OCI-LY1 (cell line): ENCODE results near the gene ZFR.

Source experiments
- H2AFZ ChIP-seq: fragments of 200-600 bp; sonication (generic), shearing (Covaris generic); 2 replicates; pipeline ENCODE4 v1.6.0; 2014; ENCODE audit warnings: antibody characterized with exemption, mild to moderate bottlenecking, low read length
- H3F3A ChIP-seq: fragments of 200-600 bp; sonication (generic), shearing (Covaris generic); 2 replicates; pipeline ENCODE4 v1.6.0; 2014; ENCODE audit warnings: mild to moderate bottlenecking, antibody characterized with exemption, low read length, moderate library complexity; ENCODE audit not compliant: insufficient read depth
- H3K27ac ChIP-seq: fragments of 200-600 bp; sonication (generic); 2 replicates; pipeline ENCODE4 v1.5.1; 2014; ENCODE audit warnings: low read length, mixed run types, mild to moderate bottlenecking, low read depth; ENCODE audit not compliant: poor library complexity, severe bottlenecking
- H3K27me3 ChIP-seq: fragments of 200-600 bp; sonication (generic); 2 replicates; pipeline ENCODE4 v1.6.0; 2014; ENCODE audit warnings: antibody characterized with exemption, mild to moderate bottlenecking, low read length, moderate library complexity; ENCODE audit not compliant: insufficient read depth
- H3K36me3 ChIP-seq: fragments of 200-600 bp; sonication (generic); 2 replicates; pipeline ENCODE4 v1.6.1; 2014; ENCODE audit warnings: mild to moderate bottlenecking, antibody characterized with exemption, low read length, moderate library complexity, mixed read lengths; ENCODE audit not compliant: insufficient read depth
- H3K4me1 ChIP-seq: fragments of 200-600 bp; sonication (generic); 2 replicates; pipeline ENCODE4 v1.5.1; 2014; ENCODE audit warnings: mild to moderate bottlenecking, low read length, moderate library complexity; ENCODE audit not compliant: insufficient read depth, severe bottlenecking
- H3K4me2 ChIP-seq: fragments of 200-600 bp; sonication (generic), shearing (Covaris generic); 2 replicates; pipeline ENCODE4 v1.6.1; 2014; ENCODE audit warnings: low read length
- H3K4me3 ChIP-seq: fragments of 200-600 bp; sonication (generic); 2 replicates; pipeline ENCODE4 v1.5.1; 2014; ENCODE audit warnings: low read length, low read depth, mild to moderate bottlenecking, mixed read lengths; ENCODE audit not compliant: poor library complexity, severe bottlenecking
- H3K79me2 ChIP-seq: fragments of 200-600 bp; shearing (Covaris generic); 2 replicates; pipeline ENCODE4 v1.6.1; 2016; ENCODE audit warnings: mixed run types, low read length, mixed read lengths; ENCODE audit not compliant: insufficient read depth
- H3K9ac ChIP-seq: fragments of 200-600 bp; sonication (generic), shearing (Covaris generic); 2 replicates; pipeline ENCODE4 v1.6.1; 2014; ENCODE audit warnings: mild to moderate bottlenecking, low read length, mixed read lengths
- H3K9me2 ChIP-seq: fragments of 200-600 bp; sonication (generic), shearing (Covaris generic); 2 replicates; pipeline ENCODE4 v1.6.1; 2014; ENCODE audit warnings: low read depth, mild to moderate bottlenecking, low read length, mixed read lengths
- H3K9me3 ChIP-seq: fragments of 200-600 bp; shearing (Covaris generic); 2 replicates; pipeline ENCODE4 v1.6.1; 2014; ENCODE audit warnings: low read length, mixed read lengths
- H4K20me1 ChIP-seq: fragments of 200-600 bp; sonication (generic), shearing (Covaris generic); 2 replicates; pipeline ENCODE4 v1.6.0; 2016; ENCODE audit warnings: mild to moderate bottlenecking, low read length; ENCODE audit not compliant: insufficient read depth
- CTCF ChIP-seq: fragments of 200-600 bp; sonication (generic), shearing (Covaris generic); IDR thresholded peaks from 2 replicates; pipeline ENCODE4 v1.5.1; 2017; ENCODE audit warnings: mild to moderate bottlenecking, antibody characterized with exemption, low read length, moderate library complexity, mixed read lengths
- EZH2 ChIP-seq: fragments of 200-600 bp; sonication (generic), shearing (Covaris generic); IDR thresholded peaks from 2 replicates; pipeline ENCODE4 v1.8.0; 2017; ENCODE audit warnings: borderline replicate concordance, mixed run types, mild to moderate bottlenecking, antibody characterized with exemption, low read length, moderate library complexity, mixed read lengths

The ZFR gene

GRCh38 chr5:32476891-32477290 lies 32.4 kb upstream of the ZFR start:
- Histone ChIP-seq H3K27me3 (no peaks in the 10 kb centered on the region), H3K4me2 (no peak overlapping the region), H3F3A (no peaks in the 10 kb centered on the region), H3K4me1 (no peaks in the 10 kb centered on the region), H2AFZ (no peak overlapping the region), H3K27ac (no peak overlapping the region), H3K4me3 (no peak overlapping the region), H3K79me2 (no peaks in the 10 kb centered on the region), H3K9ac (no peak overlapping the region), H4K20me1 (no peaks in the 10 kb centered on the region), H3K36me3 (no peaks in the 10 kb centered on the region), H3K9me2 (no peaks in the 10 kb centered on the region), H3K9me3 (no peaks in the 10 kb centered on the region)
- TF ChIP-seq EZH2 = no peak
- TF ChIP-seq CTCF = no peak

DNA sequence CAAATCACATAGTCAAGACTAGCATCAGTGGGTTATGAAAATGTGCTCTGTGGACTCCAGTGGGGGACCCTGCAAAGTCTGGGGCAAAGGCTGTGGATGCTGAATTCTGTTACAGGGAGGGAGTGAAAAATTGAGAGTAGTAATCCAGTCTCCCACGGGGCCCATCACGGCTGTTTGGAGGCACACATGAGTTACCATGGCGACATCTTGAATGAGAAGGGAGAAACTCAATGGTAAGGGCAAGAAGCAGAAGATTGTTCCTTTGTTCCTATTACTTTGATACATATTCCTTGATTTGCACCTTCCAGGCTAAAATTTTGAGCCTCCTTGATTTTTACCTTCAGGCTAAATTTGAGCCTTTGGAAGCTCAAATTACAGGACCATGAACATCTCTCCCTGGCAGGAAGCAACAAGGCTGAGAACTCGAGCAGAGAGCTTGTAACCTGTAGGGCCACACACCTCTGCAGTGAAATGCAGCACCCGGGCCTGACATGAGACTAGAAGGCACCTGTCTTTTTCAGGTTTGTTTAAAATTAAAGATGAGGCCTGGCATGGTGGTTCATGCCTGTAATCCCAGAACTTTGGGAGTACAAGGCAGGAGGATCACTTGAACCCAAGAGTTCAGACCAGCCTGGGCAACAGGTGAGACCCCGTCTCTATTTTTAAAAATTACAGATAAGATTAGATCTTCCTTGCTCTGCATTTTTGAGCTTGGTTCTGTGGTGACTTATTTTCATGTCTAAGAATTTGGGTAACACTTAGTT lies 31.0 kb upstream of the ZFR start:
- Histone ChIP-seq H3K4me2 (no peak overlapping the region), H3K9ac (no peak overlapping the region), H3K9me2 (no peaks in the 10 kb centered on the region), H3K79me2 (no peaks in the 10 kb centered on the region), H3K4me1 (no peaks in the 10 kb centered on the region), H3F3A (no peaks in the 10 kb centered on the region), H3K4me3 (no peak overlapping the region), H2AFZ (no peak overlapping the region), H4K20me1 (no peaks in the 10 kb centered on the region), H3K9me3 (no peaks in the 10 kb centered on the region), H3K27me3 (no peaks in the 10 kb centered on the region), H3K27ac (no peak overlapping the region), H3K36me3 (no peaks in the 10 kb centered on the region)
- TF ChIP-seq CTCF = no peak
- TF ChIP-seq EZH2 = no peak

- Histone ChIP-seq H3K9ac (no peak overlapping the region), H3K36me3 (no peaks in the 10 kb centered on the region), H3K4me3 (no peak overlapping the region), H3K27ac (no peak overlapping the region), H3K9me2 (no peaks in the 10 kb centered on the region), H3K4me2 (no peak overlapping the region), H3K79me2 (no peaks in the 10 kb centered on the region), H2AFZ (no peak overlapping the region), H4K20me1 (no peaks in the 10 kb centered on the region), H3K9me3 (no peaks in the 10 kb centered on the region), H3K4me1 (no peaks in the 10 kb centered on the region), H3K27me3 (no peaks in the 10 kb centered on the region), H3F3A (no peaks in the 10 kb centered on the region)
- TF ChIP-seq CTCF = no peak
- no peak for TF ChIP-seq EZH2
Observed at GRCh38 chr5:32474209-32474854, 29.8 kb upstream of the ZFR start.
